GM18519 (cell line): ENCODE measurements around the gene ZBED3.
"Not testable (repeated sequence)": the region's sequence is repeated elsewhere in the genome, so short reads cannot be mapped to it uniquely, and the experiment has no call there.

Source experiments
- ATAC-seq: cut with Tn5 transposase; IDR thresholded peaks from one replicate; pipeline ENCODE4 v1.9.1; 2021; ENCODE audit warnings: mild to moderate bottlenecking, moderate library complexity; ENCODE audit not compliant: unreplicated experiment, low FRiP score

The ZBED3 gene, protein sequence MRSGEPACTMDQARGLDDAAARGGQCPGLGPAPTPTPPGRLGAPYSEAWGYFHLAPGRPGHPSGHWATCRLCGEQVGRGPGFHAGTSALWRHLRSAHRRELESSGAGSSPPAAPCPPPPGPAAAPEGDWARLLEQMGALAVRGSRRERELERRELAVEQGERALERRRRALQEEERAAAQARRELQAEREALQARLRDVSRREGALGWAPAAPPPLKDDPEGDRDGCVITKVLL

DNA sequence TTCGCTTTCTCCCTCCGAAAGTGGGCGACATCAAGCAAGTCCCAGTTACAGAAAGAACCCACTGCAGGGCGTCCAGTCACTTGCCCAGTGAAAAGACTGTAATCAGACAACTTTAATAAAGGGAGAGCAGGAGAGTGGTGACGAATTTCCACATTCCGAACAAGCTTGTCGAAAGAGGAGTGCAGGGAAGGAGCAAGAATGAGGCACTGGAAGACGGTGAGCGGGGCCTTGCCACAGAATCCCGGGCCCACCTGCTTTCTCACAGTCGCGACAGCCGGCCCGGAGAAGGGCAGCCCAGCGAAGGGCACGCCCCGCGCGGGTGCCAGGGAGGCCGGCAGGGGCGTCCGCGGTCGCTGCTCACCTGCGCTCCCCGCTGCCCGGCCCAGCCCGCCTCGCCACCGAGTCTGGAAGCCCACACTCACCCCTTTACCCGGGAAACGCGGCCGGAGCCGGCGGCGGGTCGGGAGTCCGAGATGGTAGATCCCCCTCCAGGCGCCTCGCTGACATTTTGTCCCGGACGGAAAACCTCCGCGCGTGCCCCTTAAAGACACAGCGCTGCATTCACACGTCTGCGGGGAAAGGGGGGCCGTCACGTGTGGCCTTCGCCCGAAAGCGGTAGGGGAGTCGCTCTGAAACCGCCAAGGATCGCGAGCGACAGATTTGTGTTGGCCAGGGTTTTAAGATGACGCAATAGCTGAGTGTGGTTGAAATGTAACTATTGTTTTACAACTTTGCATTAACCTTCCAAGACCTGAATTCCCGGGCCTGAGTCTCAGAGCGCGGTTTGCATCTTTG is at the start of gene ZBED3:
ZBED3 (minus strand) TSS at position 597 of the 795 bp plus-strand sequence. CDS start 9,407 bp downstream, outside the sequence.
- peak; percentile 40 for ATAC-seq

DNA sequence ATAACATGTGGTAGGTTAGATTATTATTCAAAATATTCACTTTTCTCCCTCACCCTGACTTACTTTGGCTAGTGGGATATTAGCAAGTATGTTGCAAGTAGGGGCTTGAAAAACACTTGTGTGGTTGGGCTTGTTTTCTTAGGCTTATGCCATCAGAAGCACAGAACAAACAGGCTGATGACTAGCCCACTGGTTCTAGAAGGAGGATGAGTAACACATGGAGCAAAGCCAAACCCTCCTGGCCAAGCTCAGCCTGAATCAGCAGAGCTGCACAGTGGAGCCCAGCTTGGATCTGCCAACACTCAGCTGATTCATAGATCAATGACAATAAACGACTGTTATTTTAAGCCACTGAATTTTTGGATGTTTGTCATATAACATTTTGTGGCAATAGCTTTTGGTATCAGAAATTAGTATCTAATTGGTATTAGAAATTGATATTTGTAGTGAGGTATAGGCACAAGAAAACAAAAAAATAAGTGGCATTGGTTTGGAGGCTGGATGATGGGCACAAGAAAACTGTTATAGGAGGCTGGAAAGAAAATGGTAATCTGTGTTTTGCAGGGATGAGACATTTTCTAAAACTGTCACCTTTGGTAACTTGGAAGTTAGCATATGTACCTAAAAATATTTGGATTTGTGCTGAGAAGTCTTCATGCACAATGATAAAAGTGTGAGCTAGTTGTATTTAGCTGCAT is 46.1 kb upstream of the ZBED3 start:
- no peak for ATAC-seq

GRCh38 chr5:77131361-77131760 is 44.3 kb upstream of the ZBED3 start:
- no peak for ATAC-seq

DNA sequence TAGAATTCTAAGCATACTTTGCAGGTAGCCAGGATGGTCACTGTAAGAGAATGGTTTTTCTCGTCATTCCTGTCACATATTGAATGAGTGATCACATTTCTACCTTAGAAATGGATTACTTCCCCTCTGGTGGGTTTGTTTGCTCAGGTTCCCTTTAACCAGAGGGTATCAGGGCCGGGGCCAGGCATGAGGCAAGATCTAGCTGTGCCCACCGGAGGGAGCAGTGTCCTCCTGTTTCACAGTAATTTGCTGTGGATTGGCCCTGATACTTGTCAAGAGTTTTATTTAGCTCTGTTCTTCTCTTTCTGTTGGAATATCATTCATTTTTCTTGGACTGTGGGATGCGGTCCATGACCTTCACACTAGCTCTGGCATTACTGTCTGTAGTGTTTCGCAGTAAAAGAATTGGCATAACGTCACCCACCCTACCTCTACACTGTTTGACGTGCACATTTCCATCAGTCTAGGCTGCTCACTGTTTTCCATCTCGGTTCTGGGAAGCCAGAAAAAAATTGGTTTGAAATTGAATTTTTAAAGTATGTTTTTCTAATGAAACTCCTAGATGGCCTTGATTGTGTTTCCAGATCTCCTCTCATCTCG is 42.4 kb upstream of the ZBED3 start:
- no peak for ATAC-seq

- no peak for ATAC-seq
Observed at GRCh38 chr5:77128411-77129061, 41.5 kb upstream of the ZBED3 start.

GRCh38 chr5:77123057-77123456 is 36.0 kb upstream of the ZBED3 start:
- no peak for ATAC-seq

- ATAC-seq = no peak
Observed at GRCh38 chr5:77120706-77121105, 33.6 kb upstream of the ZBED3 start.

GRCh38 chr5:77120086-77120485 is 33.0 kb upstream of the ZBED3 start:
- no peak for ATAC-seq

DNA sequence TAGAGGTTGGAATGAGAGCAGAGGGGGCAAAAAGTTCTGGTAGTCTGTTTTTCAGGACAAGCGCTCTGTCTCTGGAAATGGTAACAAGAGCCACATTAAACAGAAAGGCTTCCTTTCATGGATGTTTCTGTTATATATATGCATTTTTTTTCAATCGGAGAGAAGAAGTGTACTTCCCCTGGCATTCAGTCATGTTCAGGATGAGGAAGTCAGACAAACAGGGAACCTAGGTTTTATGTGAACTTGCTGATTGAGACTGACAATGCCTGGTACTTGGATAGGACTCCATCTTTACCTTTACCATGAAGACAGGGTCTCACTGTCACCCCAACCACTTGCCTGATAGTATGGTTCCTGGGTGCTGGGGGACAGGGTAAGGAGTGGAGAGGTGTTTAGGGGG is 30.1 kb upstream of the ZBED3 start:
- no peak for ATAC-seq

DNA sequence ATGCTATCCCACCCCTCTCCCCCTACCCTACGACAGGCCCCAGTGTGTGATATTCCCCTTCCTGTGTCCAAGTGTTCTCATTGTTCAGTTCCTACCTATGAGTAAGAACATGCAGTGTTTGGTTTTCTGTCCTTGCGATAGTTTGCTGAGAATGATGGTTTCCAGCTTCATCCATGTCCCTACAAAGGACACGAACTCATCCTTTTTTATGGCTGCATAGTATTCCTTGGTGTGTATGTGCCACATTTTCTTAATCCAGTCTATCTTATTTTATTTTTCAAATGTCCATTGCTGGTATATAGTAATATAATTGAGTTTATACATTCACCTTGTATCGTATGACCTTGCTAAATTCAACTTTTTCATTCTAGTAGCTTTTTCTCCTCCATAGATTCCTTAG is 19.9 kb upstream of the ZBED3 start:
- ATAC-seq = not testable (repeated sequence)

DNA sequence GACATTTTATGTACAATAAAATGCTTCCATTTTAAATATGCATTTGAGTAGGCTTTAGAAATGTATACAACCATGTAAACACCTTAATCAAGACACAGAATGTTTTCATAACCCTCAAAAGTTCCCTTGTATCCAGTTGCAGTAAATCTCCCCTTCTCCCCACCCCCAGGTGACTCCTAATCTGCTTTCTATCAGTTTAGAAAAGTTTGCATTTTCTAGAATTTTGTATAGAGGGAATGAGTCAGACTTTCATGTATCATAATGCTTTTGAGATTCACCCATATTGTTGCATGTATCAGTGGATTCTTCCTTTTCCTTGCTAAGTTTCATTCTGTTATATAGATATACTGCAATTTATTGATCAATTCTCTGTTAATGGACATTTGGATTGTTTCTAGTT is 17.7 kb upstream of the ZBED3 start:
- no peak for ATAC-seq

GRCh38 chr5:77103457-77103856 is 16.4 kb upstream of the ZBED3 start:
- ATAC-seq = no peak

GRCh38 chr5:77102549-77102948 is 15.5 kb upstream of the ZBED3 start:
- ATAC-seq = no peak

GRCh38 chr5:77101298-77101697 is 14.2 kb upstream of the ZBED3 start:
- ATAC-seq = no peak

DNA sequence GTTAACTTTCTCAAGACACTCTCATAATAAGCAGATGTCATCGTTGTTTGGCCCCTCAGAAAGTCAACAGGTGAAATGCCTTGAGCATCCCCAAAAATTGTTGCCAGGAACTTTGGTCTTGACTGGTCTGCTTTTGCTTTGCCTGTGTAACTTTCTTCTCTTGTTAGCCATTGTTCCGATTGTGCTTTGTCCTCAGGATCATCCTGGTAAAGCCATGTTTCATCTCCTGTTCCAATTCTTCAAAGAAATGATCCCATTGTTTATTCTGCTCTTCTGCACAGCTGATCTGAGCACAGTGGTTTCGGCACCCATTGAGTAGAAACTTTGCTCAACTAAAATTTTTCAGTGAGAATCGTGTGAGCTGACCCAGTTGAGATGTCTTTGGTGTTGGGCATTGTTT is 8.1 kb upstream of the ZBED3 start:
- ATAC-seq = no peak

DNA sequence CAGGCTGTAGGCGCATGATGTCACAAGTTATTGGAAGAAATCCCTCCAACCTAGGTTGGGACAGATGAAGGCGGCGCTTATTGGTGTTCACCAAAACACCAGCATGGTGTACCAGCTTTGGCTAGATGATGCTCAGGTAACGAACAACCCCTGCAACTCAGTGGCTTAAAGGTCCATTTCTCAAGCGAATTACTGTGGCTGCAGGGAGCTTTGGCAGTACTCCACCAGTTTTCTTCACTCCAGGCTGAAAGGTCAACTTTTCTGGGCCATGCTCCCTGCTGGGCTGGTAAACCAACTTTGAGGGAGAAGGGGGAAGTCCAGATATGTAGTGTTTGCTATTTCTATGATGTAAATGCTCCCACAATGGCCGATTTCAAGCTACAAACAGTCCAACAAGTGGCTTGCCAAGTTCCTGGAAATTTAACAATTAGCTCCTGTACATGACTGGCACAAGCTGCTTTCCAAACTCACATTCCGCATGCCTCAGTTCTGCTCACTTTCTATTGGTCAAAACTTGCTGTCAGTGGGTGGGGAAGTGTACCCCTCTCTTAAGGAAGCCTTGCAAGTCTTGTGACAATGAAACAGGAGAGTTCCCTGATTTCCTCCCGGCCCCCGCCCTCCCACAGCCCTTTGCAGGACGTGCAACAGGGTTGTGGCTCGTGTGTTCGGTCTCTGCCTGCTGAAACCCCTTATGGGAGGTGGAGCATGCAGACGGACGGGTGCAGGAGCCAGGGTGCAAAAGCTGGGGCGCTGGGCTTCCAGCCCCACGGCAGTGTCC is 588 bp upstream of the ZBED3 start:
- ATAC-seq = peak; percentile 7

GRCh38 chr5:77086368-77086688 is 757 bp downstream of the ZBED3 start:
- ATAC-seq = no peak

DNA sequence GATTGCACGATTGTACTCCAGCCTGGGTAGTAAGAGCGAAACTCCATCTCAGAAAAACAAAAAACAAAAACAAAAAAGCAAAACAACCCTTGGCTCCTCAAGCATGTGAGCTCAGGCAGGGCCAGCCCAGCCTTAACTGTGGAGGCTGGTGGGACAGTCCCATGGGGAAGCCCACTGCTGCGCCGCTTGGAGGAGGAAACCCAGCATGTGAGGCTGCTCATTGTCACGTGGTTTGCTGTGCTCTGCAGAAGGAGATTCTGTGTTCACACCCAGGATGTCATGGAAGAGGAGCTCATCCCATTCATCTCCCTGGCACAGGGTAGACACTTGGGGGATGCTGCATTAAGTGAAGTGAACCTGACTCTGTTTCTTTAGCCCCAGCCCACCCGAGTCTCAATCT is 4.0 kb downstream of the ZBED3 start:
- ATAC-seq = no peak

DNA sequence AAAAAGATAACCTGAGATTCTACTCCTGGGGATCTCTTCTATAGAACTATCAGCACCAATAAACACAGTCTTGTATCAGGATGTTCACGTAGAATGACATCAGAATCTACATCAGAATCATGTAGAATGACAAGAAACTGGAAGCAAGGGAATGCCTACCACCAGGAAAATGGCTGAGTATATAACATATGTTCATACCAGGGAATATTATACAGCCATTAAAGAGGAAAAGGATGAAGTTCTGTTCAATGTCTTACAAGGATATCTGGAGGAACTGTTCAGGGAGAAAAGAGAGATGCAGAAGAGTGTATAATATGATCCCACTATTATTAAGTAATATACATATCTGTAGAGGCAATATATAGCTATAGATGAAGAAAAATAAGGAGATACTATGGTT is 4.8 kb downstream of the ZBED3 start:
- no peak for ATAC-seq

DNA sequence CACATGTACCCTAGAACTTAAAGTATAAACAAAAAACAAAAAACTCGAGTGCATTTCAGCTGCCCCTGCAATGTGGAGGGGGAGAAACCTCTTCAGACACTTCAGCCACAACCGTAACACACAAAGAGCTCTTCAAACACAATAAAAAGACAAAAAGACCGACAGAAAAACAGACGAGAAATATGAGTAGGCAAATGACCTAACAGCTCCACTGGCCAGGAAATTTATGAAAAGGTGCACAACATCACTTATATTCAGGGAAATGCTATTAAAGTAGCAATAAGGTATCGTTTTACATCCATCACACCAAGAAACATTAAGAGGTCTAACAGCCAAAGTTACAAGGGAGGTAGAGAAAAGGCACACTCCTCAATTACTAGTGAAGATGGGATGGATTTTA is 6.2 kb downstream of the ZBED3 start:
- ATAC-seq = no peak
